ENCODE data around the gene SVOPL. TPM values are rescaled to one million over a fixed set of nuclear protein-coding genes. Genes with fewer than 3 reads are reported as not detected.

SVOPL gene
- total RNA-seq, 1 donor from 2014 or later: not detected

GRCh38 chr7:138573741-138574140 lies 127.4 kb downstream of the SVOPL start:
- H3K27me3 Mint-ChIP-seq (ENCODE audit: low read depth): no peaks in the 10 kb centered on the region
- no peak overlapping the region for H3K27ac Mint-ChIP-seq (ENCODE audit: unreplicated experiment)
- no peak for DNase-seq (ENCODE audit: low read depth, low spot score)

GRCh38 chr7:138570715-138571114 lies 130.4 kb downstream of the SVOPL start:
- no peak overlapping the region for H3K27ac Mint-ChIP-seq (ENCODE audit: unreplicated experiment)

More at GRCh38 chr7:138573741-138574140, 127.4 kb downstream of the SVOPL start:
- H3K4me3 Mint-ChIP-seq: no peak overlapping the region
- no peak for TF ChIP-seq CTCF (conservative IDR thresholded peaks at IDR 0.05)
- no peaks in the 10 kb centered on the region for H3K9me3 Mint-ChIP-seq
- peaks cover 42% of the 10 kb centered on the region for H3K36me3 Mint-ChIP-seq (ENCODE audit: low read depth)
- H3K4me1 Mint-ChIP-seq: no peaks in the 10 kb centered on the region

GRCh38 chr7:138569418-138569817 lies 131.7 kb downstream of the SVOPL start:
- H3K27ac Mint-ChIP-seq (ENCODE audit: unreplicated experiment): no peak overlapping the region
- no peak for DNase-seq (ENCODE audit: low read depth, low spot score)
- H3K4me1 Mint-ChIP-seq: no peaks in the 10 kb centered on the region
- no peak overlapping the region for H3K4me3 Mint-ChIP-seq
- peaks cover 52% of the 10 kb centered on the region for H3K36me3 Mint-ChIP-seq (ENCODE audit: low read depth)
- H3K9me3 Mint-ChIP-seq: peaks cover 10% of the 10 kb centered on the region
- H3K27me3 Mint-ChIP-seq (ENCODE audit: low read depth): no peaks in the 10 kb centered on the region
- no peak for TF ChIP-seq CTCF (conservative IDR thresholded peaks at IDR 0.05)

More at GRCh38 chr7:138570715-138571114, 130.4 kb downstream of the SVOPL start:
- TF ChIP-seq CTCF (conservative IDR thresholded peaks at IDR 0.05): no peak
- H3K27me3 Mint-ChIP-seq (ENCODE audit: low read depth): no peaks in the 10 kb centered on the region
- no peak for DNase-seq (ENCODE audit: low read depth, low spot score)
- no peak overlapping the region for H3K4me3 Mint-ChIP-seq
- H3K9me3 Mint-ChIP-seq: peaks cover under 1% of the 10 kb centered on the region
- H3K36me3 Mint-ChIP-seq (ENCODE audit: low read depth): peaks cover 42% of the 10 kb centered on the region
- no peaks in the 10 kb centered on the region for H3K4me1 Mint-ChIP-seq

- Mint-ChIP-seq H3K9me3 (peaks cover 14% of the 10 kb centered on the region), H3K4me3 (no peak overlapping the region), H3K27ac (ENCODE audit: unreplicated experiment) (no peak overlapping the region), H3K27me3 (ENCODE audit: low read depth) (no peaks in the 10 kb centered on the region), H3K4me1 (no peaks in the 10 kb centered on the region), H3K36me3 (ENCODE audit: low read depth) (peaks cover 60% of the 10 kb centered on the region)
- no peak for TF ChIP-seq CTCF (conservative IDR thresholded peaks at IDR 0.05)
- DNase-seq (ENCODE audit: low read depth, low spot score): no peak
Measured at GRCh38 chr7:138568655-138569054, 132.5 kb downstream of the SVOPL start.

- Mint-ChIP-seq H3K27ac (ENCODE audit: unreplicated experiment) (peak overlapping the region; percentile 55), H3K36me3 (ENCODE audit: low read depth) (peaks cover 71% of the 10 kb centered on the region), H3K27me3 (ENCODE audit: low read depth) (no peaks in the 10 kb centered on the region), H3K4me3 (no peak overlapping the region), H3K4me1 (no peaks in the 10 kb centered on the region), H3K9me3 (peaks cover 19% of the 10 kb centered on the region)
- no peak for TF ChIP-seq CTCF (conservative IDR thresholded peaks at IDR 0.05)
- no peak for DNase-seq (ENCODE audit: low read depth, low spot score)
Measured at GRCh38 chr7:138565451-138566114, 135.6 kb downstream of the SVOPL start.
